GM13977 (cell line): ENCODE measurements around the gene EVI2B.

Experiments used
- DNase-seq: peaks from one replicate; pipeline ENCODE4 v3.0.0; 2012; ENCODE audit warnings: low spot score
- in situ Hi-C: fragments of 300-500 bp; cut with MboI; formaldehyde crosslinking; loops from one replicate; pipeline ENCODE4 v1.12.0; 2022; ENCODE audit warnings: low sequenced_read_pairs, low pct_unique_long_range_greater_than_20kb, mixed read lengths, inconsistent platforms; ENCODE audit not compliant: unreplicated experiment
- TF ChIP-seq, protein P1 (sequence below): IDR thresholded peaks from 2 replicates; pipeline ENCODE4 v1.5.1; 2012; ENCODE audit warnings: mild to moderate bottlenecking, control low read depth; ENCODE audit not compliant: insufficient read depth; ENCODE audit errors: extremely low read depth, missing control alignments

Gene EVI2B

DNA sequence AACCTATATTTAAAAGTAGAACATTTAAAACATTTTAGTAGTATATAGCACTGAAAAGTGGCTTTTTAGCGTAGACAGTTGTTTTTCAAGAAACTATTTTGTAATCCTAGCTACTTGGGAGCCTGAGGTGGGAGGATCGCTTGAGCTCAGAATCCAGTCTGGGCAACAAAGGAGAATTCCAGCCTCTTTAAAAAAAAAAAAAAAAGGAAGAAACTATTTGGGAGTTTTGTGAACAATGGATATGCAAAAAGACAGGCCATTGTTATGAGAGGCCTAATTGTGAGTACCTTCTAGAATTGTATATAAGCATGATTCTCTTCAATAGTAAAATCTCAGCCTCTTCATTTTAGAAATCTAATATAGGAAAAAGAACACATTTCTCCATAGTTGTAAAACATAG, 34.5 kb downstream of the EVI2B start:
- TF ChIP-seq, protein P1, sequence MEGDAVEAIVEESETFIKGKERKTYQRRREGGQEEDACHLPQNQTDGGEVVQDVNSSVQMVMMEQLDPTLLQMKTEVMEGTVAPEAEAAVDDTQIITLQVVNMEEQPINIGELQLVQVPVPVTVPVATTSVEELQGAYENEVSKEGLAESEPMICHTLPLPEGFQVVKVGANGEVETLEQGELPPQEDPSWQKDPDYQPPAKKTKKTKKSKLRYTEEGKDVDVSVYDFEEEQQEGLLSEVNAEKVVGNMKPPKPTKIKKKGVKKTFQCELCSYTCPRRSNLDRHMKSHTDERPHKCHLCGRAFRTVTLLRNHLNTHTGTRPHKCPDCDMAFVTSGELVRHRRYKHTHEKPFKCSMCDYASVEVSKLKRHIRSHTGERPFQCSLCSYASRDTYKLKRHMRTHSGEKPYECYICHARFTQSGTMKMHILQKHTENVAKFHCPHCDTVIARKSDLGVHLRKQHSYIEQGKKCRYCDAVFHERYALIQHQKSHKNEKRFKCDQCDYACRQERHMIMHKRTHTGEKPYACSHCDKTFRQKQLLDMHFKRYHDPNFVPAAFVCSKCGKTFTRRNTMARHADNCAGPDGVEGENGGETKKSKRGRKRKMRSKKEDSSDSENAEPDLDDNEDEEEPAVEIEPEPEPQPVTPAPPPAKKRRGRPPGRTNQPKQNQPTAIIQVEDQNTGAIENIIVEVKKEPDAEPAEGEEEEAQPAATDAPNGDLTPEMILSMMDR = no peak
- in situ Hi-C loops = no loop called here
- DNase-seq = no peak

DNA sequence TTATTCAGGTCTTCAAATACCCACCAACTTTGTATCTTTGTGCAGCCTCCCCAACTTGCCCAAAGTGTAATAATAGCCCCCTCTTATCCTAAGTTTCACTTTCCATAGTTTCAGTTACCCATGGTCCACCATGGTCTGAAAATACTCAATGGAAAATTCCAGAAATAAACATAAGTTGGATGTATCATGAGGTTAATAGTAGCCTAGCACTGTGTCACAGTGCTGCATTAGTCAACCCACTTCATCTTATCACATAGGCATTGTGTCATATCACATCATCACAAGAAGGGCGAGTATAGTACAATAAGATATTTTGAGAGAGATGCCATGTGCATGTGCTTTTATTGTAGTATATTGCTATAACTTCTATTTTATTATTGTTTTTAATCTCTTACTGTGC, 38.7 kb downstream of the EVI2B start:
- no peak for DNase-seq
- in situ Hi-C loops = no loop called here

DNA sequence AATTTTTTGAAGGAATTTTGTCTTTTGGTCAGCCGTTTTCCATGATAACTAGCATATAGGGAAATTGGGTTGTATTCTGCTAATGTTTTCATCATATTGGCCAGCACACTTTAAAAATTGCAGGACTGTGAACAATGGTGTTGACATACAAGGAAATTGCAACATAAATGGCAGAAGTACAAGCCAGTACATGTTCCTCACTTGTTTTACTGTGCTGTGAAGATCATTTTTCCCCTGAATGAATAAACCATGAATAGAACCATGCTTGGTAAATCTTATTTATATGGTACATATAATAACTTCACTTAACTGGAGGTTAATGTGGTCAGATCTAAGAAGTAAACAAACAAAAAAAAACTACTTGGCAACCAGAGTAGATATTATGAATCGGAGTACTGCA, 39.6 kb downstream of the EVI2B start:
- no peak for DNase-seq
- TF ChIP-seq, protein P1 = no peak
- in situ Hi-C loops = no loop called here

More for the DNA sequence above, 38.7 kb downstream of the EVI2B start:
- TF ChIP-seq, protein P1 = no peak

DNA sequence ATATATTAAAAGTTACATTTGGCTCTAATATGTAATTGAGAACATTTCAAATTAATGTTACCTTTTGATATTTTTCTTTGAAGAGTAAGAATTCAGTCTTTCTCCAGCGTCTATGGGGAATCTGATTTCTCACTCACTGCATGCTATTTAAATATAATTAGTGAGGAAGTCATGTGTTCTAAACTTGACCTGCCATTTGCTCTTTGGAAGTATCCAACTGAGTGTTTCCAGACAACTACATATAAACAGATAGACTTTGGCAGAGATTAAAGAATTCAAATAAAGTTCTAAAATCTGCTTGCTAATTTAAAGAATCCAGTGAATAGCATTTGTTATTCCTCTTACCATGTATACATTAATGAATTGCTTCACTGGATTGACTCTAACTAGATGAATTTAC, 40.3 kb downstream of the EVI2B start:
- DNase-seq = no peak
- in situ Hi-C loops = no loop called here
- TF ChIP-seq, protein P1 = no peak

DNA sequence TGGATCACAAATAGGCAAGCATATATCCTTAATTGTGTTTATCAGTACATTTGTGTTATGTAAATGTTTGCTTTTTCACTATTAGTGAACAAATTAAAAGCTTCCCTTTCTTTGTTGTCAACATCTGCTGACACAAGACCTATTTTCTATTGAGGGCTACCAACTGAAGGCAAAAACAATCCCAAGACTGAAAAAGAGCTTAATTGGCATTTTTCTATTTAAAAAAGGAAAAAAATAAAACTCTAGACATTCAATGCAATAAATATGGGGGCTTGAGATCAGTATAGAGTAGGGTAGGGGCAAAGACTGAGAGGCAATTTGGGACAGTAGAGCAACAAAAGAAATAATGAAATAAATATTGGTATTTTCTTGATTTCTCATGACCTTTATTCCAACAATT, 41.1 kb downstream of the EVI2B start:
- TF ChIP-seq, protein P1 = no peak
- in situ Hi-C loops = no loop called here
- no peak for DNase-seq

DNA sequence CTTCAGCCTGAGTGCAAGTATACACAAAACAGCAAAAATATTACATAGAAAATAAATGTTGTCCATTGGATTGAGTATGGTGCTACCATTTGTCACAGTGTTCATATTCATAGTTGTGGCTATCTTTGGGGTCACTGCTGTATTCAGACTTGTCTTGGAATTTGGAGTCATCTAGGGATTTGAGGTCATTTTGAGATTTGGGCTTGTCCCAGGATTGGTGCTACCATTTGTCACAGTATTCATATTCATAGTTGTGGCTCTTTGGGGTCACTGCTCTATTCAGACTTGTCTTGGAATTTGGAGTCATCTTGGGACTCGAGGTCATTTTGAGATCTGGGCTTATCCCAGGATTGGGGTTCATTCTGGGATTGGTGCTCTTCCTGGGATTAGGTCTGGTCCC, 41.6 kb downstream of the EVI2B start:
- no peak for DNase-seq
- in situ Hi-C loops = no loop called here
- TF ChIP-seq, protein P1 = no peak

DNA sequence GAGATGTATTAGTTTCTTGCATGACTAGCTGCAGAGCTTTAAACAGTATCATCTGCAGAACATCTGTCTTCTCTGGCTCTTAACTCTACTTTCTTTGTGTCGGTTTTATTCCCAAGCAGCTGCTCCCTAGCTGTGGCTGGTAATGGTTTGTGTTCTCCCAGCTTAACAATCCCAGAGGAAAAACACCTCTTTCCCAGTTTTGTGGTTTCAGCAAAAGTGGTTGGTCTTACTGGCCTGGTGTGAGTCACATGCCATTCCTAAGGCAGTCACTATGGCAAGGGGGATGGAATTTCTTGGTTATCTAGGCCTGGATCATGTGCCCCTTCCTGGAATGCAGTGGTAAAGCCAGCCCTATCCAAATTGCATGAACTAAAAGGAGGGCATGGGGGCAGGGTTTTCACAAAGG, 44.3 kb downstream of the EVI2B start:
- TF ChIP-seq, protein P1 = no peak
- DNase-seq = no peak
- in situ Hi-C loops = loop anchor here (10.0 kb wide), 1 partner anchor 55 kb away; the partner anchor contains the start of gene EVI2A
